Stimulated activated CD8-positive, alpha-beta memory T cell treated with anti-CD3 and anti-CD28 coated beads, Interleukin-15, amount 100 ng/mL, for 48 hours (primary cell): ENCODE results near the gene MZT1.
A peak's percentile ranks its signal among the peaks of the same experiment; 100 is the strongest.
"Not testable (repeated sequence)": the region's sequence is repeated elsewhere in the genome, so short reads cannot be mapped to it uniquely, and the experiment has no call there.

ENCODE experiments used
- DNase-seq, 2 donors: peaks; one replicate each; pipeline ENCODE4 v3.0.0-alpha.2; 2020; ENCODE audit warnings: low read depth in 2 of 2

MZT1 gene

GRCh38 chr13:72727417-72728289, at the start of gene MZT1, which contains the start of gene BORA:
MZT1 (minus strand) TSS chr13:72727629; CDS start chr13:72727602, 27 bp downstream.
BORA (plus strand) TSS chr13:72727923; CDS start chr13:72728941, 1,018 bp downstream.
- DNase-seq, result peak; percentile 91 to 93

DNA sequence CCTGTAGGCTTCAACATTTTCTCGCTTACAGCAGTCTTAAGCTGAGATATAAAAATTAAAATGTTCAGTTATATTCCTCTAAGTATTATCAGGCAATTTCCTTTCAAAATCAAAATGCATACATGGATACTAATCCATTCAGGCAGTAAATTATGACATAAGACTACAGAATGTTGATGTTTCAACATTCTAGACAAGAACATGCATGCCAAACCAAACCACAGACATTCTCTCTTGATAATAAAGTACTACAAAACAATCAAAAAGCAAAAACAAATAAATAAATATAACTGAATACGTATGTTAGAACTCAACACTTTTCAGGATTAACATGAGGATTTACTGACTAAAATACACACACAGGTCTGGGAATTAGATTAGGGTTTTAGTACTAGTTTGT, 46.6 kb upstream of the MZT1 start:
- DNase-seq, result no peak

- no peak for DNase-seq
These were observed 36.0 kb upstream of the MZT1 start for GRCh38 chr13:72763411-72763810.

DNA sequence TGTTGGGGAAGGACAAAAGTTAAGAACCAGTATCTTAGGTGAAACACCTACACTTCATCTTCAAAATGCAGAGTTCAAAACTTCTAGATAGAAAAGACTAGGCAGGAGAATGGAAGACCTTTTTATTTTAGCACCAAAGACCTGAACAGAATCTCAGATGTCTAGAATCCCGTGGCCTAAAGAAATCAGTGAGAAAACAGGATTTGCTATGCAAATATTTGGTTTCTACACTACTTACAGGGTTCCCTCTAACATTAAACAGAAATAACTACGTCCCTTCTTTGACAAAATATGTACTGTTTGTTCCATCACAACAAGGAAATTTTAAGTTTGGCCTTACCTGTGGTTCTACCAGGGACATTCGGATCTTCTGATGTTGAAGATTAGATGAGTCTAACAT, 32.8 kb upstream of the MZT1 start:
- no peak for DNase-seq

- no peak for DNase-seq
These were observed 30.5 kb upstream of the MZT1 start for GRCh38 chr13:72757792-72758535.

- no peak for DNase-seq
These were observed 26.7 kb upstream of the MZT1 start for GRCh38 chr13:72754111-72754510.

- no peak for DNase-seq
These were observed 23.8 kb upstream of the MZT1 start for GRCh38 chr13:72751220-72751619.

GRCh38 chr13:72745260-72745659, 17.8 kb upstream of the MZT1 start:
- no peak for DNase-seq

DNA sequence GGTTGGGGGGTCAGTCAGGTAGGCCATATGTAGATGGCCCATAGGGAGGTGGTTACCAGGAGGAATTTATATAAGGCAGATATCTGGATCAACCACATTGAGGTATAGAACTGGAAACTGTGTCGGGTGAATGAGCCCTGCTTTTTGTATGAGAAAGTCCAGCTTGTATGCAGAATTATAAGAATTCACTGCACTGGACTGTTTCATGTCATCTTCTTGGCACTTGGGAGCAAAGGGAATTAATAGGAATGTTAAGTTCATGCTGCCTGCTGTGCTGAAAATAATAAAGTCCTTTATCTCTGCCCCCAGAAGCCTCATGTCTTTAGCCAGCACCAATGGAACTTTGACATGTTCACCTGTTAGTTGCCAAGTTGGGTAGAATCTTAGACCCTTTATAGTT, 12.6 kb upstream of the MZT1 start:
- DNase-seq, result no peak

DNA sequence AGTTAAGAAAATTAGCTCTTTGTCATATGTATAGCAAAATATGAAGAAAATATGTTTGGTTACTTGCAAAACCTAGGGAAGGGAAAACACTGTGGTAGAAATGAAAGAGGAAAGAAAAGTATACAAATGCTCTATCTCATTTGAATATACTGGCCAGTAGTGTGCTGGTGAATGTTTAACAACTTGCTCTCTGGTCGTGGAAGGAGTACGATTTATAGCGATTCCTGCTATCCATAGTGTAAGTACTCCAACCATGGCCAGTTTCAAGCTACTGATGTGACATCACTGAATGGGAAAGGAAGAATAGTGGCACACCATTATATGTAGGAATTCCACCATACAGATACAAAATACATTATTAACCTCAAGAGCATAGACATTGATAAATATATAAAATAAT, 9.6 kb upstream of the MZT1 start:
- DNase-seq, result no peak

- no peak for DNase-seq
These were observed 819 bp upstream of the MZT1 start for GRCh38 chr13:72728290-72728605.

DNA sequence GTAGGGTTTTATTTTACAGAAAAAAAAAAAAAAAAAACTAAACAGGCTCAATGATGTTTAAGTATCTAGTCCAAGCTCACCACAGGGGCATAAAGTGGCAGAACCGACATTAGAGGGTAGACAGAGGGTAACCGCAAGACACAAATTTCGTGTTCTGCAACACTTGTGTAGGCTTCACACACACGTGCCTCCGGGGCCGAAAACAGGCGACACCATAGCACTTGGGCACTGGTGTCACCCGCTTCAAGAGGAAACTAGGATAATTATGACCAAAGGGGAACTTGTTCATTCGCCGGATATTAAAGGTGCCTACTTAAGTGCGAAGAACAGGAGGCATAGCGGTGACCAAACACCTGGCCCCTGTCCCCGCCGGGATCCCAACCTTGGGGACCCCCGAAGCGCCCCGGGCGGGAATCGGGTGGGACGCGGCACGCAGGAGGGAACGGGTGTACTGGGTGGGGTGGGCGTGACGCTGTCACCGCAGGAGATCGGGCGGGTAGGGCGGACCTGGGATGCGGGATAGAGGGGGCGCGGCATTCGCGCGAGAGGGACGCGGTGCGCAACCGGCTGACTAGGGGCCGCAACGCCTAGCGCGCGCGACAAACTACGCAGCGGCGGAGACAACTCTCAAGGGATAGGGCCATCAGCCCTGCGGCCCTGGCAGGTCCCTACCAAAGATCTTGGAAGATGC, 558 bp downstream of the MZT1 start:
- DNase-seq, result peak; percentile 21 to 43

DNA sequence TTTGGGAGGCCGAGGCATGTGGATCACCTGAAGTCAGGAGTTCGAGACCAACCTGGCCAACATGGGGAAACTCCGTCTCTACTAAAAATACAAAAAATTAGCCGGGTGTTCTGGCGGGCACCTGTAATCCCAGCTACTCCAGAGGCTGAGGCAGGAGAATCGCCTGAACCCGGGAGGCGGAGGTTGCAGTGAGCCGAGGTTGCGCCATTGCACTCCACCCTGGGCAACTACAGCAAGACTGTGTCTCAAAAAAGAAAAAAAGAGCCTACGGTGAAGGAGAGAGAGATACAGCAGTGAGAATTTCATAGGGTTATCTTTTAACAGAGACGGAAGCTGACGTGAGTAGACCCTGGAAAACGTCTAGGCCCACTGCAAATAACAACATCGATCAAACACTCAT, 1.2 kb downstream of the MZT1 start:
- not testable (repeated sequence) for DNase-seq

DNA sequence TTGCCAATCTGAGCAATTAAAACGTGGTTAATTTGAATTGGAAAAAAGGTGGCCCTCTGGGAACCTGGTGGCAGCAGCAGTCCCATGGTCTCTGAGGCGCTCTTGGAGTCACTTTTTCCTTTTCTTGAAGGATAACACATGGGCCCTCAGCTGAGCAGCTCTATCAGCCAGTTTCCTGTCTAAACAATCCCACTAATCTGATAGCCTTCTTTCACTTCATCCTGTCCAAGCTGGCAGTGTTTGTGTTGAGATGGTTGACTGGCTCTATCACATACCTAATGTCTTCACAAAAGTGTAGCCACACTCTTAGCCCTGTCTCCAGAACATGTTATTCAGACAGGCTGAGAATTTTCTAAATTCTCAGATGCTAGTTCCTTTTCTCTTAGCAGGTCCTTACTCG, 10.7 kb downstream of the MZT1 start:
- no peak for DNase-seq

DNA sequence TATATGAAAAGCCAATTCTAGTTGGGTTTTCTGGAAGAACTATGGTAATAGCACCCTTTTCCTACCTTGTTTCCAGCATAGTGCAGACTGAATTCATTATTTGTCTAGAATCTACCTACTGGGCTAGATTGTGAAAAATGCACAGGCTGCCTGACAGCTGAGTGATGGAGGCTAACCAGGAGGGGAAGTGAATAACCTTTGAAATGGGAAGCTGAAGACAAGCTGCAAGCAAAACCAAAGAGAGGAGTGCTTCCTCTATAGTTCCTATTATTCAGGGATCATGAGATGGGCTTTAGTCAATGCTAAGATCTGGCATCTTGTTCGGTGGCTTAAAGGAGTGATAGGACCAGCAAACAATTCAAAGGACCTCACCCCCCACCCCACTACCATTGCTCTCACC, 26.9 kb downstream of the MZT1 start:
- DNase-seq, result no peak

GRCh38 chr13:72698164-72698563, 29.3 kb downstream of the MZT1 start:
- DNase-seq, result no peak

- DNase-seq, result no peak
These were observed 30.9 kb downstream of the MZT1 start for GRCh38 chr13:72696579-72696978.

GRCh38 chr13:72694314-72694713, 33.1 kb downstream of the MZT1 start:
- DNase-seq, result no peak

GRCh38 chr13:72693832-72694231, 33.6 kb downstream of the MZT1 start:
- DNase-seq, result no peak

- no peak for DNase-seq
These were observed 34.4 kb downstream of the MZT1 start for GRCh38 chr13:72692884-72693514.

- no peak for DNase-seq
These were observed 38.2 kb downstream of the MZT1 start for GRCh38 chr13:72689181-72689696.

GRCh38 chr13:72686766-72687165, 40.7 kb downstream of the MZT1 start:
- DNase-seq, result no peak
